GM19372 (cell line): ENCODE results near the gene CROCC2.

Experiments used
- ATAC-seq: cut with Tn5 transposase; IDR thresholded peaks from one replicate; pipeline ENCODE4 v1.9.1; 2021; ENCODE audit warnings: mild to moderate bottlenecking, low read depth, moderate library complexity; ENCODE audit not compliant: unreplicated experiment

CROCC2 gene

DNA sequence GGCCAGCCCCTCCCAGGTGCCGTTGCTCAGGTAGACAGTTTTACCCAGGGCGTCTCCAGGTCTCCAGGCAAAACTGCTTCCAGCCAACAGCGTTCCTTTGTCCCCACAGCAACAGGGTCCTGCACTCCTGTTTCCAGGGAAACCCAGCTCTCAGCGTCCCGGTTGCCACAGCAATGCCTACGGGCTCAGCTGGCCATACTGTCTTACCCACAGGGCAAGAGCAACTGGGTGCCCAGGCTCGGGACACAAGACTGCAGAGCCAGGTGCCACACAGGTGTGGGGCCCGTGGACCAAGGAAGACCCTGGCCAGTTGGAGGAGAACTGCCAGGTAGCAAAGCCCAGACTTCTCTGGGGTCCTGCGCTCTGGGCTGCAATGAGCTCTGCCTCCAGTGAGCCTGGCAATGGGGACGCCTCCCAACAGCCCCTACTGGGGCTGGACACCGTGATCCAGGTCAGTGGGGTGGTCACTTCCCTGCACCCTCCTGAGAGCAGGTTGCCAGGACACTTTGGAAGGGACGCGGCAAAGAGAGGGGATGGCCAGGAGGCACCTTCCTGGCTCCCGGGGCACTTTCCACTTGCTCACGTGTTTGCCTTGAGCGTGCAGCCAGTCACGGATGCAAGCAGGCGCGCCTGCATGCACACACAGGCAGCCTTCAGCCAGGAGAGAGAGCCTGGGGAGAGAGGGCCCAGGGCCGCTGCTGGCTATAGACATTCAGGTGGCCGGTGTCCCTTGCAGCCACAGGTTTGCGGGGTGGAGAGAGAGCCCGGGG, at the start of gene CROCC2:
CROCC2 (plus strand) TSS at position 196 of the 770 bp plus-strand sequence; CDS start at position 374, 178 bp downstream.
- ATAC-seq = no peak

DNA sequence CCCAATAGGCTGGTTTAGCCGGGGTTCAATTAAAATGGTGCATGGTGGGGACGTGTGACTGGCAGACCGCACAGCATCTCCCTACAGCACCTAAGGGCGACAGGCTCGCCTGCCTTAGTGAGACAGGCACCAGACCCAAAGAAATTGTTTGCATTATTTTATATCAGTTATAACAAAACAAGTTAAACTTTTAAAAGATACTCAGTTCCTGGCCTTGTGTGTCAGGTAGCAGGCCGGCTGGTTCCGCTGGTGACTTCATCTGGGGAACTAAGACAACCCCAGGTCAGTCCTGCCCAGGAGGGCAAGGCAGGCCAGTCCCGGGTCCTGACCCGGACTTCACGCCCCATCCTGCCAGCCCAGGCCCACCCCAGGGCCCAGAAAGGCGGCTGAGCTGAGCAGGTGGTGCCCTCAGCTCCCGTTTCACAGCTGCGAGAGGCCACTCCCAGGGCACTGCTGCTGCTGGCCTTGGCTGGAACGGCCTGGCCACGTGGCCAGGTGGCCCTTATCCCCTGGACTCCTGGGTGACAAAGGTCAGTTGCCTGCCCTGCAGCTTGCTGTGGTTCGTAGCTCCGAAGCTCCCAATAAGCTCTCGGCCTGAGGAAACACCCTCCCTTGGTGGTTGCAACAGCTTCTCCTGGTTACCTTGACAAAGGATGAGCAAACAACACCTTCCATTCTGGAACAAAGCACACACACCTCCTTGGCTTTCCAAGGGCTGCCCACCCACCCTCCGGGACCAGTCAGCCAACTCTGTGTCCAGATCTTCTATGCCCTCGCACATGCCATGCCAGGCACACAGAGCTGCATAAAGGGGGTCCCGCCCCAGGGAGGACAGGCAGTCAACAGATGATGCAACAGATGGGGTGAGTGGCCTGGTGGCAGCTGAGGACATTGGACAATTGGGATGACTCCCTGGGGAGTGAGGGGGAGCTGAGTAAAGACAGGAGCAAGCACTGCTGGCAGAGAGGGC, 48.8 kb upstream of the CROCC2 start:
- ATAC-seq = no peak

GRCh38 chr2:240858321-240858720, 47.8 kb upstream of the CROCC2 start:
- ATAC-seq = no peak

DNA sequence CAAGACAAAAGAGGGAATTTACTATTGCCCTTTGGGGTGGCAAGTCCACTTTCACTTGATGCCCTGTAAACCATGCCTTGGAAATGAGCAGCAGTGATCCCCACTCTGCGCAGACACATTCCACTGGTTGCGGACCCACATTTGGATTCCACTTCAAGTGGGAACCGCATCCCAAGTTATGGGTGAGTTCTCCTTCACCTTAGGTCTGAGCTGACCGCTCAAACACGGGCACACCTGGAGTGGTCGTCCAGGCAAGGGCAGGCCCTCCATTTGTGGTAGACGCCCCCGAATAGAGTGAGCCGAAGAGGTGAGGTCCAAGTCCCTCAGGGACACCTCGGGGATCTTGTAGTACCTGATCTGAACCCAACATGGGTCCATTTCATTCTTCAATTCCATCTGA, 47.3 kb upstream of the CROCC2 start:
- no peak for ATAC-seq

DNA sequence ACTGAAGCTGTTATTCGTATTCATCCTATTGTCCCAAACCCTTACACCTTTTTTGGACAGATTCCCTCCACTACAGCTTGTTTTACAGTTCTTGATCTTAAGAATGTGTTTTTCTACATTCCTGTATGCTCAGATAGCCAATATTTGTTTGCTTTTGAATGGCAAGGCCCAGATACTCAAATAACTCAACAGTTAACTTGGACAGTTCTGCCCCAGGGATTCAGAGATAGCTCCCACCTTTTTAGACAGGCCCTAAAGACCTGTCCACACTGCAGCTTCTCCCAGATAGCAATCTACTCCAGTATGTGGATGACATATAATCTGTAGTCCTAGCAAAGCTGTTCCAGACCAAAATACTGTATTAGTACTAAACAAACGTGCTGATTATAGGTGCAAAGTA, 44.6 kb upstream of the CROCC2 start:
- no peak for ATAC-seq

DNA sequence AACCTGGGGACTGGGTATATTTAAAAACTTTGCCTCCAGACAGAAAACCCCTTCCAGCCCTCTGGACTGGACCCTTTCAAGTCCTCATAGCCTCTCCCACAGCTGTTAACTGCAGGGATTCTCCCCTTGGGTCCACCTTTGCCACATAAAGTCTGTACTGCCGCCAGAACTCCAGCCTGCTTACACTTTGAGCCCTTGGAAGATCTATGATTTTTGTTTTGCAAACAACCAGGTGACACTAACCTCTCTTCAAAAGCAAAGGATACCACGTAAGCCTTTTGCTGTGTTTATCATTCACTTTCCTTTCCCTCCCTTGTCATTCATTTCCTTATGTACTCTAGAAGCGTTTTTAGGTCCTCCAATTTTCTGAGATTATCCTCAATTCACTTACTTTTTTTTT, 41.7 kb upstream of the CROCC2 start:
- no peak for ATAC-seq

DNA sequence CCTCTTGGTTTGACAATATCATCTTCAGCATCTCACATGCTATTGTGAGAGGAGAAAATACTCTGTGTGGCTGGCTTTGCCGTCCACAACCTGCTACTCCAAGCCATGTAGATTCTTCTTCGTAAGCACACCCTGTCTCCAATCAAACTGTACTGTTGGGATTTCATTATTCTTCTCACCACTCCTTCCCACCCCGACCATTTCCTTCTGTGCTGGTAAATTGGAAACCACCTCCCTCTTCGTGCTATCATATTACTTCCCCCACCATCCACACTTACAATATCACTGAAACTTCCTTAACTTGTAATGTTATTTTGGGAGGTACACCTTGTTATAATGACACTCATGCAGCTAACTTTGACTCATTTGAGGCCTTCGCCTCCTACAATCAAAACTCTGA, 40.7 kb upstream of the CROCC2 start:
- no peak for ATAC-seq

DNA sequence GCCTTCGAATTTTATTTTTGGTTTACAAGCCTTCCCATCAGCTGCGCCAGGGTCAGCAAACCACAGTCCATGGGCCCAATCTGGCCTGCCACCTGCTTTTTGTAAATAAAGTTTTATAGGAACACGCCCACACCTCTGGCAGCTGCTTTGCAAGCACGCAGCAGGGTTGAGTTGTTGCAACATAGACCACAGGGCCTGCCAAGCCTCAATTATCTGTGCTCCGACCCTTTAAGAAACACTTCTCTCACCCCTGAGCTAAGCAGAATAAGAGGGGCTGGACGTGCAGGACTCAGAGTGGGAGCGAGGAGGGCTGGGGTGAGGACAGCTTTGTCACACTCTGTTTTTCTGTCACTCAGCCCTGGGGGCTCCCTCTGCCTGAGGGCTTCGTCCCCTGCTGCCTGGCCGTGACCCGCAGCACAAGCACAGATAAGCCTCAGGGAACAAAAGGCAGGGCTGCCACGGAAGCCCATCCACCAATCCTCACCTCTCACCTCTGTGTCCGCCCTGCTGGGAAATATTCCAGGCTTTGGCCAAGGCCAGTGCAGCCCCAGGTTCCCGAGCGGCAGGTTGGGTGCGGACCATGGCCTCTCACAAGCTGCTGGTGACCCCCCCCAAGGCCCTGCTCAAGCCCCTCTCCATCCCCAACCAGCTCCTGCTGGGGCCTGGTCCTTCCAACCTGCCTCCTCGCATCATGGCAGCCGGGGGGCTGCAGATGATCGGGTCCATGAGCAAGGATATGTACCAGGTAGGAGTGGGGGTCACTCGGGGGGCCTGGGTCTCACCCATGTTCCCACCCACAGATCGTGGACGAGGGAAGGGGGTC, 37.6 kb upstream of the CROCC2 start, which contains the start of gene AGXT:
AGXT (plus strand) TSS at position 539 of the 823 bp plus-strand sequence; CDS start at position 581, 42 bp downstream.
- no peak for ATAC-seq

GRCh38 chr2:240869109-240869955, 36.8 kb upstream of the CROCC2 start:
- no peak for ATAC-seq

DNA sequence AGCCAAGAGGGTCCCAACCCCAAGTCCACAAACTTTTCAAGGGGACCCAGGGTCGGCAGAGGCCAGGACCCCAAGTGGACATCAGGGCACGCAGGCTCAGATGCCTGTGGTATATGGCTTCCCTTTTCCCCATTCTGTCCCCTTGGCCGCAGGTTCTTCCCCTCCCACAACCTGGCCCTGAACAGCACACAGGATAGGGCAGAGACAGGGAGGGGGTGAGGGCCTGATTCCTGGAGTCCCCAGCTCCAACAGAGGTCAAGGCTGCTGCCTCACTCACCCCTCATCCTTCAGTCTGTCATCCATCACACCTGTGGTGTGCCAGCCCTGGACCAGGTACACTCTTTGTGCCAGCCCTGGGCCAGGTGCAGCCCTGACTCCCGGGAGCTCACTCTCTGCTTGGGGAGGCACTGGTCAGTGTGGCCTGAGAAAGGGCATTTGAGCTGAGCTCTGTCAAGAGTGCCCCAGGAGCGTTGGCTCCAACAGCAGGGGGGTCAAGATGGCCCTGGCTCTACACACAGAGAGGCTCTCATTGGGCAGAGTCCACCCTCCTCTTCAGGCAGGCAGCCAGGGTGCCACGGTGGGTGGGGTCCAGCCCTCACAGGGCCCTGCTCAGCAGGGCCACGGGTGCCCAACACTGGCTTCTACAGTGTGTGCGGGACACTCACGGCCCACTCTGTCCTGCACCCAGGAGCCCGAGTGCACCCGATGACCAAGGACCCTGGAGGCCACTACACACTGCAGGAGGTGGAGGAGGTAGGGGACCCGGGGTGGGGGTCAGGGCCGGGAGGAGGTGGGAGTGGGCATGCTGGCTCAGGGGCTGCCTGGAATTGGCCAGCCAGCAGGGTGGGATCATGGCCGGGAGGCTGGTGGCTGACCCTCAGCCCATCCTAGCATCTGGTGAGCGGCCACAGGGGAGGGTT, 35.9 kb upstream of the CROCC2 start:
- no peak for ATAC-seq

DNA sequence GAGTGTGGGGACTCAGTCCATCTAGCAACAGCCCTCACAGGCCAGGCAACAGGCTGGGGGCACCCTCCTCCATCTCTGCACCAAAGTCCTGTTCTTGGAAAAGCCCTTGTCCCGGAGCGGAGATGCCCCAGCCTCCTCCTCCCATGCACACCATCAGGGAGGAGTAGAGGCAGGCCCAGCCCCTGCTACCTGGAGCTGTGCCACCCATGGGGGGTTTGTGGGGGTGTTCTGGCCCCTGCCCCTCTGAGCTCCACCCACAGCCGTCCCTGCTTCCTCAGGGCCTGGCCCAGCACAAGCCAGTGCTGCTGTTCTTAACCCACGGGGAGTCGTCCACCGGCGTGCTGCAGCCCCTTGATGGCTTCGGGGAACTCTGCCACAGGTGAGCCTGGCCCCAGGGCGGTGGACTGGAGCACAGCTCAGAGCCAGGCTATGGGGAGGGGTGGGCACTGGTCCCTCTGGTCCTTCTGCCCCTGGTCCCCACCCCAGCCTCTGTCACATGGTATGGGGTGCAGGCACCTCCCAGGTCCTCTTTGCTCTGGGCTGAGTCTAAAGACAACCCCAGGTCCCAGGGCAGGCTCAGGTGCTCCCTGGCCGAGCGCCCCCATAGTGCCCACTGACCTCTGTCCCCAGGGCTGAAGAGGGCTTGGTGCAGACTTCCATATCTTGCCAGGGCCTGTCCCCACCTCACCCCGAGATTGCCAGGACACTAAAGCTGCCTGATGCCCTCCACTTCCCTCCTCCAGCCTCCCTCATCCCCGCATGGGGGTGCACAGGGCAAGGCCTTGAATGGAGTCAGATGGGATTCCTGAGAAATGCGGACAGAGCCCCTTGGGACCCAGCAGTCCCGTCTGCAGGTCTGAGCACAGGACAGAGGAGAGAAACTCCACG, 34.8 kb upstream of the CROCC2 start:
- ATAC-seq = no peak

DNA sequence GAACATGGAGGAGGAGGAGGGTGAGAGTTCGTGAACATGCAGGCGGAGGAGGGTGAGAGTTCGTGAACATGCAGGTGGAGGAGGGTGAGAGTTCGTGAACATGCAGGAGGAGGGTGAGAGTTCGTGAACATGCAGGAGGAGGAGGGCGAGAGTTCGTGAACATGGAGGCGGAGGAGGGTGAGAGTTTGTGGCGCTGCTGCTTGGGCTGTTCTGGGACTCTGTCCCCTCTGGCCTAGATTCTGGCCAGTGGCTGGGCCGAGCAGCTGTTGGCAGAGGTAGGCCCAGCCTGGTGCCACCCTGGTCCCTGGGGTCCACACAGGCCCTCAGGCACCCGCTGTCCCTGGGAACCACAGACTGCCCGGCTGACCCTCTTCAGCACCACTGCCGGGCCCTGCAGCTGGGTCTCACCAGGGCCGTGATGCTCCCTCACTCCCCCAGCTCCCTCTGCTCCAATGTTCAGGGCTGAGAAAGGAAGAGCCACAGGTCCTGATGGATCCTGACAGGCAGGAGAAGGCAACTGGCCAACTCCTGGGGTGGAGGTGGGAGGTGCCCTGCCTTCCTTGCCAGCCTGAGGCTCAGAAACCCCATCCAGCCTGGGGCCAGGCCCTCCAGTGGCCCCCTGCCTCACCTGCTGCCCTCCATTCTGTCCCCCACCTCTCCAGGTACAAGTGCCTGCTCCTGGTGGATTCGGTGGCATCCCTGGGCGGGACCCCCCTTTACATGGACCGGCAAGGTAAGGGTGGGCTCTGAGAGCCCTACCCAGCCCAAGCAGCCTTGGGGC, 33.6 kb upstream of the CROCC2 start:
- ATAC-seq = no peak

DNA sequence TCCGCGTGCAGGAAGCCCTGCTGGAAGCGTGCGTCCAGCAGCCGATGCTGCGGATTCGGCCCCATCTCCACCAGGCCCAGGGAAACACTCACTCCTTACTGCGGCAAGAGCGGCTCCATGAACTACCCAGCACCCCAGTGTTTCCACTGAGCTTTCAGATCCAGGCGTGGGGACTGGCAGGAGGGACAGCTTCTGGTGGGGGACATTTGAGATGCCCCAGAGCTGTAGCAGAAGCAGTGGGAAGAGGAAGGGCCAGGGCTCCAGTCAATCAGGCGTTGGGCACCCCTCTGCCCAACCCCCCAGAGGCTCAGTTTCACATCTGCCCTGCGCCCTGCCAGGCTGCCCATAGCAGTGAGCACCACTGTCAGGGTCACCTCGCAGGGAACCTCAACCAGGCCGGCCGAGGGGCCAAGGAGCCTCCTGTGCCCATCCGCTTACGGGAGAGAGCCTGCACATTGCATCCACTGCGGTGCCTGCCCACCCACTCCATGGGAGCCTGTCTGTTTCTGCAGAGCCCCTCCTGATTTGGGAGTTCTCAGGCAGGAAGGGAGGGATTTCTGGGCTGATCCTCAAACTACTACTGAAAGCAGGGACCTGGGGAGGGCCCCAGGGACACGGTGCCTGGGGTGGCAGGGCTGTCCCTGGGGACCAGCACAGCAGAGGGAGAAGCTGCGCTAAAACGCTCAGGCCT, 32.9 kb upstream of the CROCC2 start:
- ATAC-seq = no peak

GRCh38 chr2:240873805-240874714, 32.1 kb upstream of the CROCC2 start:
- ATAC-seq = no peak

- ATAC-seq = no peak
Observed at GRCh38 chr2:240874715-240875227, 31.4 kb upstream of the CROCC2 start.
